Mesenteric fat pad (tissue), 1 donor: ENCODE data around the gene TUB. TPM values are rescaled to one million over a fixed set of nuclear protein-coding genes. Genes with fewer than 3 reads are reported as not detected.

Source experiments
- DNase-seq: peaks from one replicate; pipeline ENCODE4 v3.0.0-alpha.2; 2020; ENCODE audit warnings: low spot score
- total RNA-seq: library from RNA; stranded (reverse); fragmentation: NEBNext Ultra II Directional; extraction: Animal tissue kit (Norgen Biotek cat#: 25700); gene quantifications from one replicate; pipeline ENCODE4 v1.2.1, GENCODE V29; 2021
- donor health status: DM: yes; HTN: yes; CAD: no.

The TUB gene
- total RNA-seq, 1 donor from 2014 or later: 5.9 TPM

DNA sequence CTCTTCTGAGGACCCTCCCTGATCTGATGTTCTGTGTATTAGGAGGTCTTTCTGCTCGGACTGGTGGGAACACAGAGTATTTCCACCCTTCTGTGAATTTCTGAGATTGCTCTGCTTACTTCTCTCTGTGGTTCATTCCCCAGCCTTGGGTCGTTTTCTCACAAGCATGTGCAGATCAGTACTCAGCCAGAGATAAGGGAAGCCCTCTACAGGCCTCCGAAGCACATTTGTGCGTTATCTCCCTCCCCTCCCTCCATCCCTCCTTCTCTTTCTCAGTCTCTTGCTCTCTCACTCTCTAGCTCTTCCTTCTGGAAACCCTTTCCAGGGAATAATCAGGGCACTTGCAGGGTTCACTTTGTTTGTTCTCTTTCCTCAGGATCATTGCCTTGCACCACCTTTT lies 35.2 kb upstream of the TUB start:
- DNase-seq: no peak

DNA sequence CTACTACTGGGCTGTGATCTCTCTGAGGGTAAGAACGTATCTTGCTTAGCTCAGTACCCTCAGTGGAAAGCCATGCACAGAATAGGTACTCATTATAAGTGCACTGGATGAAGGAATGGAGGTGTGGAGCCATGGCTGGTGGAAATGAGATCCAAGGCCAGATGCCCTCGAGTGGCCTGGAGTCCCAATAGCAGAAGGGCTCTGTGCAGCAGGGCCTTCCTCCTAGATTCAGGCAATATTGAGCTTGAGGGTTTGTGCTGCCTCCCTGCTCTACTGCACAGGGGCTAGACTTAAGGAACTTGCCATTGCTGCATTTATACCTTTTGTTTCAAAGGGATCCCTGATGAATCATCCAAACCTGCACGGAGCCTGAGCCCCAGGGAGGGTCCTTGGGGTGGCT lies 33.6 kb upstream of the TUB start:
- DNase-seq: no peak

DNA sequence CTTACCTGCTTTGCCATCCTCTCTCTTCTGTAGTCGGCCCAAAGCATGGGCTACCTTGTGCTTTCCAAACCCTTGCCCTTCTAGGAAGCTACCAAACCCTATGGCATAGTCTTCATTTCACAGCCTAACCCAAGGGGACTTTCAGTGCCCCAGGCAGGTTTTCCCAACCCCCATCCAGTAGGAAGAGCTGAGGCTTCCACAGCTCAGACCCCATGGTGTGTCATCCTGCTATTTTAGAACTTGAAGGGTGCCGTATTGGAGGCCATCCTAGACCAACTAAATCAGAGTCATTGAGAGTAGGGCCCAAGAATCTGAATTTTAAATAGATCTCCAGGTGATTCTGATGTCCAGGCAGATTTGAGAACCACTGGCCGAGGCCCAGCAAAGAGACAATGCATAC lies 31.9 kb upstream of the TUB start:
- no peak for DNase-seq

DNA sequence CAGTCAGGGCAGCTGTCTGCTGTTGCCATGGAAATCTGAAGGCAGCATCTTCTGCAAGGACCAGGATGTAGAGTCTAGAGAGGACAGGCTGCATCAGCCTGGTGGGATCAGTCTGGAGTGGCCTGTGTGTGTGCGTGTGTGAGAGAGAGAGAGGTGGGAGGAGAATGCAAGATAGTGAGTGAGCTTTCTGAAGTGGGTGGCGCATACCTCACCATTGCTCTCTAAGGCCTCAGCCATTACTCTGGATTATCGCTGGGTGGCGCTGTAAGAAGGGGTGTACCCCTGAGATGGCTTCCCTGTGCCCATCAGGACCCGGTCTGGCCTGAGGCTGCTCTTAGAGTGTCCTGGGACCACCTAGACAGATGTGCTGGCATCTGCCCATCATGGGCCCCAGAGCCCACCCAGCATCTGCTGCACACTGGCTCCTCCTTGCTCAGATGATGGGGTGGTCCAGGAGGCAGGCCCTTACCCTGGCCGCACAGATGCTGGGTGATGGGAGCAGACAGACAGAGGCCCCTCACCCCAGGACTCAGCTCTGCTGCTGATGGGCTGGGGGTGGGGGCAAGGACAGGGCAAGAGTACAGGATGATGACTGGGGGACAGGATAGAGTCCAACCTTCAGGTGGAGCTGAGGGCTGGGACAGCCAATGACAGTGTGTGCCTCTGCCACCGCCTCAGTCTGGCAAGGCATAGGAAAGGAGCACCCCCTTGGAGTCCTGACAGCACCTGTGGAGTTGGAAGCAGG lies 25.7 kb upstream of the TUB start:
- peak; percentile 69 for DNase-seq

DNA sequence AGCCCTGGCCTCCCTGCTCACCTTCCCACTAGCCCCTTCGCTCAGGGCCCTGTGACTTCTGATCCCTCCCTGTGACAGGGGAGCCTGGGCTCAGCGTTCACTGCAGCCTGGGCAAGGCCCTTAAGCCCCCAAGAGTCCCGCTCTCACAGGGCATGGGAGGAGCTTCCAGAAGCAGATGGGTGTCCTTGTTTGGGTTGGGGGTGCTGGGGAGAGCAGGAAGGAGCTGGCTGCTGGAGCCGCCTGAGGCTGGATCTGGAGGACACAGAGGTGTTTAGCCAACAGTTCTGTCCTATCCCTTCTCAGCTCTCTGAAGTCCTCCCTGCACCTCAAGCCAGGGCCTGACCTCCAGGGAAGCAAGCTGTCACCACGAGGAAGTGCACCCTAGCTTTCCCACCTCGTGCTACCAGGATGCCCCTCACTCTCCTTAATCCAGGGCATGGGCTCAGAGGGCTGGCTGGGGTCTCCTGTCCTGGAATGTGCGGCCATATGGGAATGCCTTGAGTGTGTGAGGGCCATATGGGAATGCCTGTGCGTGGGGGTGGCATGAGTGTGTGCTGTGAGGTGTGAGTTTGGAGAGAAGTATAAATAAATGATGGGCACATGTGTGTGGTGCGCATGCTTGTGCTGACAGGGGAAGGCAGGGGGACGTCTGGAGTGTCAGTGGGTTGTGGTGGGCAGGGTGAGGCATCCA lies 25.0 kb upstream of the TUB start:
- DNase-seq: peak; percentile 72

DNA sequence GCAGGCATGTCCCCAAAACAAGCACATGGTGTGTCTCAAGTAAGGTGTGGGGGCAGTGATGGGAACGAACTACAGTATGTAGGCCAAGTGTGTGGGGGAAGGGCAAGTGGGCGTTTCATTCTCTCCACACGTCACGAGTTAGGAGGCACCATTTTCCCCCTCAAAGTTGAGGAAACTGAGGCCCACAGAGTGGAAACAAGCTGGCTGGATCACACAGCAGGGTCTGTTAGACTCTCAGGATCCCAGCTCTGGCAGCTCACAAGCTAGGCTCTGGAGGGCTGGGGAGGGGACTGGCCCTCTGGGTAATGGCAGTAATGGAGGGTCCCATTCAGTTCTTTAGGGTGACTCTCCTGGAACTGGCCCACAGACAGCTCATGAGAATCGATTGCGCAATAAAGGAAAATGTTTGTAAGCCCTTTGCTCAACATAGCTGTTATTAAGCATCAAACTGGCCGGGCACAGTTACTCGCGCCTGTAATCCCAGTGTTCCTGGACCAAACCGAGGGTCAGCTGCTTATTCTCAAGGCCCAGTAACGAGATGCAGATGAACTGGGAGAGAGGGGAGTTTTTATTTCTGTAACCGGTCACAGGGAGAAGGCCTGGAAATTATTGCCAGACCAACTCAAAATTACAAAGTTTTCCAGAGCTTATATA lies 24.1 kb upstream of the TUB start:
- peak; percentile 65 for DNase-seq

DNA sequence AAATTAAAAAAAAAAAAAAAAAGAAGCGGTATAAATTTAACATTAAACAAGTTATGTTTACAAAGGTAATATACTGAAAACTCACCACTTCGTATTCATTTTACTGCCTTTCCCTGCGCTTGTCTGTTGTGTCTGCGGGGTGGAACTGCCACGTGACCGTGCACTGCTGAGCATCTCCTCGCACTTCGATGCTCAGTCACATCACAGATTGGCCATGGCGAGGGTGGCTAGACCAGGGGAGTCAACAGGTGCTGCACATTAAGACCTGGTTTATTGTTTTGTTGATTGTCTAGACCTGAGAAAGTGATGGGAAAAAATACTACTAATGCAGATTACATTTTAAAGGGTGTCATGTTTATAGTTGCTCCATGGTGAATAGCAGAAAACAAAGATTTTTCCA lies 22.8 kb upstream of the TUB start:
- DNase-seq: peak; percentile 45

DNA sequence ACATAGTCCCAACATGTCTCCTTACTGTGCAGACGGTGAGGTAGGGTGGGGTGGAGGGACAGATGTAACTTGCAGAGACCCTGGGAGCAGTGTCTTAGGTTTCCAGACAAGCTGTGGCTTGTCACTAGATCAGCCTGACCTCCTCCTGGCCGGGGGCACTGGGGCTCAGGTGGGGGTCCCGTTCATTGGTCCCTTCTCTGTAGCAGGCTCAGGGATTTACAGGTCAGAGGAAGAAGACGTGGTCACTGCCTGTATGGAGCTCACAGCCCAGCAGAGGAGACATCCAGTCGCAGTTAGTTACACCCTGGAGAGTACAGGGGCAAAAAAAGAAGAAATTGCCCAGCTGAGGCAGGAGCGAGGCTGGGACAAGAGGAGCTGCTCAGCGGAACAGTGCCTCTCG lies 22.0 kb upstream of the TUB start:
- DNase-seq: no peak

DNA sequence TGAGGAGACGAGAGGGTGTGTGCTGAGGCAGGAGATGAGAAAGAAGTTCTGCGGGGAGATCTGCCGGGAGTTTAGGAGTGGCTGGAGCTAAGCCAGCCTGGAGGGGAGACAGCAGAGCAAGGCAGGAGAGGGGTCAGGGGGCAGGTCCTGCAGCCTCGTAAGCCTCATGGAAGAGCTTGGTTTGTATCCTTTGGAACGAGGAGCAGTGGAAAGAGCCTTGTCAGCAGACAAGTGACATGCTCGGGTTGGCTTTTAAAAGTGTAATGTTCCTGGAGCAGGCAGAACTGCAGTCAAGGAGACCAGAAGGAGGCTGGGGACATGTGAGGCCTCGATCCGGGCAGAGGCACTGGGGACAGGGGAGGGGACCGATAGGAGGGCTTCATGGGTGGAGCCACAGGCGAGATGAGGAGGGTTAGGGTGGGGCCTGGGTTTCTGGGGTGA lies 21.4 kb upstream of the TUB start:
- peak; percentile 86 for DNase-seq

DNA sequence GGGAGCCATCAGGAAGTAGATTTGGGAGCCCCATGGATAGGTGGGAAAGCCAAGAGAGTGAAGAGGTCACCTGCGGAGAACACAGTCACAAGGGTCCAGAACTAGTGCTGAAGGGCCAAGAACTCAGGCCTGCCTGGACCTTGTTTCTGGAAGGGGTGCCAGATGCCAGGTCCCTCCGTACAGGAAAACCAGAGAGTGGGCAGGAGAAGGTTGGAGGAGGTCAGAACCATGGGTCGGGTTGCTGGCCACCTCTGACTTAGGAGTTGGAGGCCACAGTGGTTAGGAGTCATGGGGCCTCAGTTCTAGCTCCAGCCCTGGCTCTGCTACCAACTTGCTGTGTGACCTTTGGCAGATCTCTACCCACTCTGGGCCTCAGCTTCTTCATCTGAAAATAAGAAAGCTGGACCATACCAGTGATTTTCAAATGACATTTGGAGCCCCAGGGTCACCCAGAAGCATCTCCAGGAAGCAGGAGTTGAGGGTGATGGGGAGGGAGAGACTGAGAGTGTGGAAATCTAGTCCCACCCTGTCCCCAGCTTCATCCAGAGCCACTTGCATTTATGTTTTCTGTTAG lies 20.8 kb upstream of the TUB start:
- peak; percentile 45 for DNase-seq

DNA sequence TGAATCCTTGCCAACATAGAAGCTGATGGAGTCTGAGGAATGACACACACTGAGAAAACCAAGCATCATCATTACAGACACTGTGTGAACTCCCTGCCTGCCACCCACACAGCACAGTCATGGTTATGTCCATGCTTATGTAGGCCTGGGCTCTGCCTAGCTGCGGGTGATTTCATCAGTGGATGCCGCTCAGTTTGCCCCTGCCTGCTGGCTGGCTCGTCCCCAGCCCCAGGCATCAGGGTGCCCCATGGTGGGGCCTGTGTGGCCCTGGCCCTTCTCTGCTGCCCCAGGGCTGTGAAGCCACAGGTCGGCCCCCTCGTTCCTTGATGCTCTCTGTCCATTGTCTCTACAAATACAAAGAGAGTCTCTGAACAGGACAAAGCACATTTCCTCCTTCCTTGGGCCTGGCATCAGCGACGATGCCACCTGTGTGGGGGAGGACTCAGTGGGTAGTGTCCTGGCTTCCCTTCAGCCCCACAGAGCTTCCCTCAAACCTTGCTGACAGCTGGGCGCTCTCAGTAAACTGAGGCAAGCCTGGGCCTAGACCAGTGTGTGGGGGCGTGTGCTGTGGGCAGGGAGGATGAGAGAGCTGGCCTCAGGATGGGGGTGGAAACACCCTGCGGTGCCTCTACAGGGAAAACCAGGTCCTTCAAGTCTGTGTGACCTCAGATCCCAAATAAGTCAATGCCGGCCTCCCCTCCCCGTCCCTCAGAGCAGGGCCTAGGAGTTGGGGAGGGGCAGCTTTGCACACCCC lies 20.0 kb upstream of the TUB start:
- DNase-seq: peak; percentile 83

DNA sequence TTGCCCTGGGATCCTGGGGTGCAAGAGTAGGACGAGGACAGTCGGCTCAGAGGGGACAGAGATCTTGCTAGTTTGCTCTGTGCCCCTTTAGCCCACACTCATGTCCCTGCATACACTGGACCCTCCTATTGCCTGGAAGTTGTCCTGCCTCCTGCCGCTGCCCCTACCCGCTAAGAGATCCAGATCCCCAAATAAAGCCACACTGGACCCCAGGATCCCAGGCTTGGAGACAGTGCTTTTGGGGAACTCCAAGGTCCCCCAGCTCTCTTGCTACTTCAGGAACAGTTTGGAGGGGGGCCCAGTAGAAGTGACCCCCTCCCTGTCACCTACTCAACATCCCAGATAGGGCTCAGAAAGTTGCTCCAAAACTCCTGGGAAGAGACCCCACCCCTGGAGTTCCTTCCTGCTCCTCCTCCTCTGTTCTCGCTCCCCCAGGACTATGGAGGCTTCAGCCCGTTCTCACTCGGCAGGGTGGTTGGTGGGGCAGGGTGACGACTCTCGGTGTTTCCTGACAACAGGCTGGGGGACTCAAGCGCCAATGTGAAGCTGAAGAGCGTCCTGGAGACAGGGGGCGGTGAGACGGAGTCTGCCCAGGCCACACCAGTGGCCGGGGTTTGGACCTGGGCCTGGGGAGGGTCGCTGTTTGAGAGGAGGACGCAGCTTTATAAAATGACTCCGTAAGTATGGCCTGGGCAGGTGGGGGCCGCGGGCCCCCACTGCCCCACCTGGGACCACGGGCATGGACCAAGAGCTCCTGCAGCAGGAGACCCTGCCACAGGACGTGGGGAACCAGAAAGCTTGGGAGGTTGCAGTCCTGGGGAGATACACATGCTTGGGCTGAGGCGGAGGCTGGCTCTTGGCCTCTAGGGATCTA lies 19.2 kb upstream of the TUB start:
- DNase-seq: peak; percentile 64

DNA sequence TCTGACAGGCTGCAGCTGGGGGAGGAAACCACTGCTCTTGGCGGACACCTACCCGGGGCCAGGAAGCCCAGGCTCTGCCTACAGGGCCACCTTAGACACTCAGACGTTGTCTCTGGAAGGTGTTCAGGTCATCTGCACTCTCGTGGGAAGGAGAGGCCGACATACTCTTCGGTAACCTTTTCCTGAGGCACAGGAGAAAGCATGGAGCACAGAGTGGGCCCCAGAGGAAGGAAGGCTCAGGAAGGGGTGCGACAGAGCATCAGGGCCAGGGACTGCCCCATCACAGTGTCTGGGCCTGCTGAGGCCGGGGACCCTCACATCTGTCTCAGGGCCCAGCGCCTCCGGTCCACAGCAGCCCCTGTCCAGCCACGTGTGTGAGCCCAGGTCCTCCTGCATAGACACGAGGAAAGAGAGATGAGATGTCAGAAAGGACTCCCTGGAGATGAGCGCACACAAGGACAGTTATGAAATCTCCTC lies 18.2 kb upstream of the TUB start:
- peak; percentile 57 for DNase-seq

DNA sequence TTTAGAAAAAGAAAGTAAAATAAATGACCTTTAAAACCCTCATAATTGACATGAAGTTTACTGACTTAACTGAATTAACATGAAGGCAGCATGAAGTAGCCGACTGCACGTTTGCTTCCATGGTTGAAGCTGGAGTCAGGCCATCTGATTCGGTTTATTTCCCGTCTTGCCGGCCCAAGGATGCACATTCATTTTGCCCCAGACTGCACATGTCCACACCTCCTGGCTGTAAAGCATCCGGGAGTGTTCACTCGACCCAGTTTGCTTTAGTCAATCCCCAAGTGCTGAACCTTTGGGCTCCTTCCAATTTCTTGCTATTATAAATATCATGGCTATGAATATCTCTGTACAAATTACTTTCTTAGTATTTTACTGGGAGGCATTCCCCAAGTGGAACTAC lies 17.7 kb upstream of the TUB start:
- peak; percentile 88 for DNase-seq

DNA sequence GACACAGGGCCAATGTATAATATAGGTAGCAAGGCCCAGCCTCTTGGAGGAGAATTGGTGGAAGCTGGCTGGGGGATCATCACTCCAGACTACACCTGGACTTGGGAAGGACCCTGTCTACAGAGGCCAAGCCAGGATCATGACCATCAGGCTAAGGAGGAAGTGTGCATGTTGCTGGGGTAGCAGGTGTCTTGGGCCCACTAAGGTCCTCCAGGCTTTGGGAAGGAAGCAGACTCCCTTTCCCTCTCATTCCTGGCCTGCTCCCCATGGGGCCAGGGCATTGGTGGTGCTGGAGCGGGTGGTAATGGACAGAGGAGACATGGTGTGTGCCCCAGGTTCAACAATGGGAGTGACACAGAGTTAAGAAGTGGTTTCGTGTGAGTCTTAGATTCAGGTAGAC lies 16.0 kb upstream of the TUB start:
- DNase-seq: peak; percentile 59

DNA sequence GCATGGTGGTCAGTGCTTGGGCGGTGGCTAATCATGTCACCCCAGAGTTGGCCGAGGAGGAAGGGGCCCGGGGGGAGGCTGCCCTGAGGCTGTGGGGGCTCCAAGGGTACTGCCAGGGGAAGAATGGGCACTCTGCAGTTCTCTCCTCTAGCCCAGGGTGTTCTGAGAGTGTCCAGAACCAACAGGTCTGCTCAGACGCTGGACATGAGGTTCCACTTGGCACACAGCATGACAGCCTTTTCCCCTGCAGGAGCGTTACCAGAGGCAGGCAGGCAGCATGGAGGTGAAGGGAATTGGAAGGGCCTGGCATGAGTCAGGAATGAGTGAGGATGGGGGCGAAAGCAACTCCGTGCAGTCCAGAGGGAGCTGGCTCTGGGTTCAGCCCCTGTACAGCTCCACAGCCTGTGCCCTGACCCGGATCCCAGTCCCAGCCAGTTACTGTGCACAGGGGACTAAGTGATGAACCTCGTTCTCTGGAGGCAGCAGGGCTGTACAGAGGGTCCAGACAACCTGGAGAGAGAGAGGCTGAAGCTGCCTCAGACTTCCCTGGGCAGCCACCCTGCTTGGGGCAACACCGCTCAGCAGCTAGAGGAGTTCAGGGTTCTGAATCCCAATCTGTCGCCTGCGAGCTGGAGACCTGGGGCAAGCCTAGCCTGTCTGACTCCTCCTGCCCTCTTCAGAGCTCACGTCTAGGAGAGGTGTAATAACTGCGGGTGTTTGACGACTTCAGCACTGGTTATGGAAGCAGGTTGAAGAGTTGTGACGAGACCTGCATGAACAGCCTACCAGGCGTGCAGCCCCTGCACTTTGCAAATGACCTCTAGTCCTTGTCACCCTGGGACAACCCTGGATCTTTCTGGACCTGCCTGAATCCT lies 14.7 kb upstream of the TUB start:
- peak; percentile 65 for DNase-seq

DNA sequence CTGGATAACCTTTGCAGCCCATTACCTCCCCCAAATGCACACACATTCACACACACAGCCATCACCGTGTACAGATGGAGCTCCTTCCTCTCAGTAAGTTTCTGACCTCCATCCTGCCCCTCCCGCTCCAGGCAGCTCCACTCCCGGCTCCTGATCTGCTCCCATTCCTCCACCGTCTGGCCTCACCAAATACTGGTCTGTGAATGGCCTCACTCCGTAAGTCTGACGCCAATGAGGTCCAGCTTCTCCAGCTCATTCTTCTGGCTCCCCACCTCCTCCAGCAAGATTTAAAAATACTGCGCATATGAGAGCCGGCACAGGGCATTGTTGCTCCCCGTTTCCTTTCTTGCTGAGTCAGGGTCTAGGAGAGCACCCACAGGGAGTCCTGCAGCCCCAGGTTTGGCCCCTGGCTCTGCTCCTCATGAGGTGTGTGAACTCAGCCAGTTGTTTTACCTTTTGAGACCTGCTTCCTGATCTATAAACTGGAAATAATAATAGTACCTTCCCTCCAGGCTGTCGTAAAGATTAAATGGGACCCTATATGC lies 14.0 kb upstream of the TUB start:
- DNase-seq: peak; percentile 37

DNA sequence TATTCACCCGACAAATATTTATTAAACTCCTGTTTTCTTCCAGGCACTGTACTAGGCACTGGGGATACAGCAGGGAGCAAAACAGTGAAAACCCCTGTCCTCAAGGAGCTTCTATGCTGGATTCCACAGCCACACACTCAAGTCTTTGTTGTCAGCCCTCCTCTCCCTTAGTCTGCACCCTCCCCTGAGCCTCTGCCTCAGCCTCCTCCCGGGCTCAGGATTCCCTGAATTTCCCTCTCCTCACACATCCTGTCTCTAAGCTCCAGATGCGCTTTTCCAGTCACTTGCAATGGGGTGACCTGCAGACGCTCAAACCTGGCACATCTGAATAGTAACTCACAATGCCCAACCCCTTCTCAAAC lies 13.5 kb upstream of the TUB start:
- peak; percentile 43 for DNase-seq
